Tibial nerve (tissue), 4 donors: ENCODE results near the gene CRELD1. TPM values are rescaled to one million over a fixed set of nuclear protein-coding genes. Genes with fewer than 3 reads are reported as not detected.

Source experiments
- DNase-seq, 2 donors: peaks; one replicate each; pipeline ENCODE4 v3.0.0-alpha.2; 2019; ENCODE audit warnings: low spot score in 2 of 2
- H3K27ac ChIP-seq, 4 donors: fragments of 200-600 bp; sonication (generic) in 3 of 4; one replicate each; pipeline ENCODE4 v1.5.1; 2017 to 2019; ENCODE audit warnings: mild to moderate bottlenecking in 1 of 4
- H3K27me3 ChIP-seq, 2 donors: fragments of 200-600 bp; sonication (generic) in 1 of 2; one replicate each; pipeline versions ENCODE4 v1.5.1 to v1.6.0; 2017 to 2019
- H3K36me3 ChIP-seq, 3 donors: fragments of 200-600 bp; sonication (generic); one replicate each; pipeline ENCODE4 v1.5.1; 2018 to 2019
- H3K4me1 ChIP-seq, 4 donors: fragments of 200-600 bp; sonication (generic) in 3 of 4; one replicate each; pipeline ENCODE4 v1.5.1; 2017 to 2019
- H3K4me3 ChIP-seq, 4 donors: fragments of 200-600 bp; sonication (generic) in 3 of 4; one replicate each; pipeline ENCODE4 v1.5.1; 2017 to 2019; ENCODE audit warnings: mild to moderate bottlenecking in 1 of 4, moderate library complexity in 1 of 4
- H3K9me3 ChIP-seq, 4 donors: fragments of 200-600 bp; sonication (generic) in 3 of 4; one replicate each; pipeline ENCODE4 v1.5.1; 2017 to 2019
- CTCF ChIP-seq, 5 experiments: fragments of 200-600 bp in 3 of 5; fragments of 450-650 bp in 2 of 5; sonication (generic) in 3 of 5; IDR thresholded peaks; one replicate each; pipeline ENCODE4 v1.5.1; 2016 to 2019; ENCODE audit warnings: antibody characterized with exemption in 5 of 5, mild to moderate bottlenecking in 3 of 5, moderate library complexity in 2 of 5
- EP300 ChIP-seq, 2 donors: sonication (generic); formaldehyde crosslinking; IDR thresholded peaks; one replicate each; pipeline ENCODE4 v1.6.1; 2017; ENCODE audit warnings: antibody characterized with exemption in 2 of 2, mild to moderate bottlenecking in 1 of 2
- POLR2A ChIP-seq, 2 donors: fragments of 450-650 bp; IDR thresholded peaks; one replicate each; pipeline ENCODE4 v1.6.1; 2017; ENCODE audit warnings: antibody characterized with exemption in 2 of 2, mild to moderate bottlenecking in 2 of 2, moderate library complexity in 2 of 2
- WGBS, 2 donors: methylation state at CpG; one replicate each; pipeline ENCODE4 v1.1.5; 2018; 5-methylcytosine and 5-hydroxymethylcytosine counted together
- total RNA-seq, 4 donors: library from RNA; depleted of rRNA; stranded (reverse); fragments of >200 nt; gene quantifications; one replicate each; pipeline ENCODE4 v1.1.0, GENCODE V29; 2016

Gene CRELD1
- total RNA-seq, 4 donors from 2014 or later, result 18.2 to 54.9 (median 27.5) TPM

DNA sequence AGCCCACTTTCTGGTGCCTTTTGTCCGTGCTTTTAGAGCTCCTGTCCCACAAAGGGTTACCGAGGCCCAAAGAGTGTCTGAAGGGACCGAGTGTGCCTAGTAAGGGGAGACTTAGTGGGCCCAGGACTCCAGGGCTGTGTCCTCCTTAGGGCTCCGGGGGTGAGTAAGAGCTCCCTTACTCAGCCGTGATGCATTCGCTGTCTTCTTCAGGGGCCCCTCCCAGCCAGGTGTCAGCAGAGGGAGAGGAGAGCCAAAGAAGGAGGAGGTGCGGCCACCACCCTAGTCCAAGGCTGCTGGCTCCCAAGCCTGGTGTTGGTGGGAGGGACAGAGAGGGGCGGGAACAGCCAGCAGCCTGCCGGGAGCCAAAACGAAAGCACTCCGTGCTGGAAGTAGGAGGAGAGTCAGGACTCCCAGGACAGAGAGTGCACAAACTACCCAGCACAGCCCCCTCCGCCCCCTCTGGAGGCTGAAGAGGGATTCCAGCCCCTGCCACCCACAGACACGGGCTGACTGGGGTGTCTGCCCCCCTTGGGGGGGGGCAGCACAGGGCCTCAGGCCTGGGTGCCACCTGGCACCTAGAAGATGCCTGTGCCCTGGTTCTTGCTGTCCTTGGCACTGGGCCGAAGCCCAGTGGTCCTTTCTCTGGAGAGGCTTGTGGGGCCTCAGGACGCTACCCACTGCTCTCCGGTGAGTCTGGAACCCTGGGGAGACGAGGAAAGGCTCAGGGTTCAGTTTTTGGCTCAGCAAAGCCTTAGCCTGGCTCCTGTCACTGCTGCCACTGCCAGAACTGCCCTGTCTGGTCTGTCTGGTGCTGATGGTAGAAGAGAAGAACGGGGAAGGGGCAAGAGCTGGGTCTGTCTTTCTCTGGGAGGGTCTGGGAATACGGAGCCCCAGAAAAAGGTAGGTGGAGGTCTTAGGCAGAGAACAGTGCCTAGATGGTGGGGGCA lies 16.6 kb upstream of the CRELD1 start, which contains the start of gene IL17RC:
TSS of gene IL17RC (plus strand) at position 365 of the 947 bp plus-strand sequence. CDS start at position 583, 218 bp downstream.
- TF ChIP-seq POLR2A (IDR thresholded peaks at IDR 0.05) (peak; percentile 65 to 80), CTCF (IDR thresholded peaks at IDR 0.05) (peak in 1 of 5 experiments; percentile 7), EP300 (IDR thresholded peaks at IDR 0.05) (peak; percentile 54 to 90)
- 6% methylated on average over 14 to 19 of the region's 19 CpGs for WGBS, 2 donors
- Histone ChIP-seq H3K27me3 (no peaks in the 10 kb centered on the region), H3K4me3 (peak within 1 kb of the TSS; percentile 62 to 93 (median 83)), H3K36me3 (peaks cover 0 to 17% (median 0%) of the 10 kb centered on the region in 3 donors), H3K4me1 (peaks cover 0 to 49% (median 29%) of the 10 kb centered on the region in 4 donors), H3K27ac (peak within 1 kb of the TSS; percentile 87 to 97 (median 92)), H3K9me3 (no peaks in the 10 kb centered on the region)
- peak; percentile 77 to 81 for DNase-seq

GRCh38 chr3:9917820-9918219 lies 15.8 kb upstream of the CRELD1 start:
- WGBS, 2 donors, result 78 to 81% methylated on average over 7 to 10 of the region's 10 CpGs
- no peak for DNase-seq
- no peak for TF ChIP-seq EP300 (IDR thresholded peaks at IDR 0.05)
- no peak for TF ChIP-seq CTCF (IDR thresholded peaks at IDR 0.05)
- TF ChIP-seq POLR2A (IDR thresholded peaks at IDR 0.05), result no peak
- Histone ChIP-seq H3K27ac (peak overlapping the region; percentile 87 to 97 (median 92)), H3K27me3 (no peaks in the 10 kb centered on the region), H3K4me1 (peaks cover 0 to 49% (median 29%) of the 10 kb centered on the region in 4 donors), H3K36me3 (peaks cover 0 to 21% (median 0%) of the 10 kb centered on the region in 3 donors), H3K4me3 (peak overlapping the region in 2 of 4 donors; percentile 81 to 93), H3K9me3 (no peaks in the 10 kb centered on the region)

DNA sequence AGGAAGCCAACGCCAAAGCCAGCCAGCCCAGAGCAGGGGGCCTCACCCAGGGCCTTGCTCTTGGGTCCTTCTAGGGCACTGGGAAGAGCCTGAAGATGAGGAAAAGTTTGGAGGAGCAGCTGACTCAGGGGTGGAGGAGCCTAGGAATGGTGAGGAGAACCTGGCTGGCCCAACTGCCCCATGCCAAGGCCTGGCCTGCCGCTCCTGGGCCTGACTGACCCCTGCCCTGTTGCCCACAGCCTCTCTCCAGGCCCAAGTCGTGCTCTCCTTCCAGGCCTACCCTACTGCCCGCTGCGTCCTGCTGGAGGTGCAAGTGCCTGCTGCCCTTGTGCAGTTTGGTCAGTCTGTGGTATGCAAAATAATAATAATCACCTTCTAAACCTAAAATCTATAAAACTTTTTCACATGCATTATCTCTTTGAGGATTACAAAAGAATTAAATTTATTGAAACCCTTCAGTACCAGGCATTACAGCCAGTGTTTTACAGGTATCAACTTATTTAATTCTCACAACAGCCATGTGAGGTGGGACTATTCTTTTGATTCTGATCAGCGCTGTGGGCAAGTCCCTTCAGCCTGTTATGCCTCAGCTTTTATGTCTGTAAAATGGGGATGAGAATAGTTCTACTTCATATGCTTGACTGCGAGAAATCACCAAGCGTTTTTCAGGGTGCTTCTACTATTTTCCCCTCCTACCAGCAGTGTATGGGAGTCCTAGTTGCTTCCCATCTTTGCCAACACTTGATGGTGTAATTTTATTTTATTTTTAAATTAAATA lies 15.2 kb upstream of the CRELD1 start:
- Histone ChIP-seq H3K4me3 (no peak overlapping the region), H3K4me1 (peaks cover 0 to 47% (median 29%) of the 10 kb centered on the region in 4 donors), H3K9me3 (no peaks in the 10 kb centered on the region), H3K27ac (peak overlapping the region in 1 of 4 donors; percentile 95), H3K27me3 (no peaks in the 10 kb centered on the region), H3K36me3 (peaks cover 0 to 27% (median 0%) of the 10 kb centered on the region in 3 donors)
- no peak for DNase-seq
- 91 to 93% methylated on average over 7 to 8 of the region's 8 CpGs for WGBS, 2 donors
- no peak for TF ChIP-seq CTCF (IDR thresholded peaks at IDR 0.05)

- Histone ChIP-seq H3K36me3 (peaks cover 0 to 75% (median 0%) of the 10 kb centered on the region in 3 donors), H3K9me3 (no peaks in the 10 kb centered on the region), H3K4me3 (no peak overlapping the region), H3K27me3 (no peaks in the 10 kb centered on the region), H3K27ac (no peak overlapping the region), H3K4me1 (peaks cover 0 to 14% (median 4%) of the 10 kb centered on the region in 4 donors)
- no peak for DNase-seq
- TF ChIP-seq EP300 (IDR thresholded peaks at IDR 0.05) (no peak), CTCF (IDR thresholded peaks at IDR 0.05) (no peak), POLR2A (IDR thresholded peaks at IDR 0.05) (no peak)
- WGBS, 2 donors, result 91 to 95% methylated on average over 21 to 23 of the region's 23 CpGs
These were observed 5.5 kb upstream of the CRELD1 start for GRCh38 chr3:9928158-9928557.
